ENCODE measurements around the gene CCDC134.

Gene CCDC134

DNA sequence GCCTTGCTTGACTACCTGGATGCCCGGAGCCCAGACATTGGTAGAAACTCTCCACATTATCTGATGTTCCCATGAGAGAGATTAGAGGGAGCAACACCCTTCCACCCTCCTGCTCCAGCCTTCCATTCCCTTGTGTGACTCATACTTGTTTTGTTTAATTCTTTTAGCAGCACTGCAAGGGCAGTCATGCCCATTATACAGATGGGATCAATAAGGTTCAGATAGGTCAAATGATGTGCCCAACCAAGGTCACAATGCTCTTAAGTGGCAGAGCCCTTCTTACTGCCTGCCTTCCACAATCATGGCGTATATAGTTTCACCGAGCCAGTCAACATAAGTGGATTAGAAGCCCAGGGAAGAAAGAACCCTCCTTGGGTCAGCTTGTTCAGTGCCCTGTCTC lies 6.6 kb upstream of the CCDC134 start:
- no peak overlapping the region for H3K27ac ChIP-seq
- no peak for TF ChIP-seq ZFX (IDR thresholded peaks at IDR 0.05)
- TF ChIP-seq, protein P1, sequence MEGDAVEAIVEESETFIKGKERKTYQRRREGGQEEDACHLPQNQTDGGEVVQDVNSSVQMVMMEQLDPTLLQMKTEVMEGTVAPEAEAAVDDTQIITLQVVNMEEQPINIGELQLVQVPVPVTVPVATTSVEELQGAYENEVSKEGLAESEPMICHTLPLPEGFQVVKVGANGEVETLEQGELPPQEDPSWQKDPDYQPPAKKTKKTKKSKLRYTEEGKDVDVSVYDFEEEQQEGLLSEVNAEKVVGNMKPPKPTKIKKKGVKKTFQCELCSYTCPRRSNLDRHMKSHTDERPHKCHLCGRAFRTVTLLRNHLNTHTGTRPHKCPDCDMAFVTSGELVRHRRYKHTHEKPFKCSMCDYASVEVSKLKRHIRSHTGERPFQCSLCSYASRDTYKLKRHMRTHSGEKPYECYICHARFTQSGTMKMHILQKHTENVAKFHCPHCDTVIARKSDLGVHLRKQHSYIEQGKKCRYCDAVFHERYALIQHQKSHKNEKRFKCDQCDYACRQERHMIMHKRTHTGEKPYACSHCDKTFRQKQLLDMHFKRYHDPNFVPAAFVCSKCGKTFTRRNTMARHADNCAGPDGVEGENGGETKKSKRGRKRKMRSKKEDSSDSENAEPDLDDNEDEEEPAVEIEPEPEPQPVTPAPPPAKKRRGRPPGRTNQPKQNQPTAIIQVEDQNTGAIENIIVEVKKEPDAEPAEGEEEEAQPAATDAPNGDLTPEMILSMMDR (conservative IDR thresholded peaks at IDR 0.05), result no peak

DNA sequence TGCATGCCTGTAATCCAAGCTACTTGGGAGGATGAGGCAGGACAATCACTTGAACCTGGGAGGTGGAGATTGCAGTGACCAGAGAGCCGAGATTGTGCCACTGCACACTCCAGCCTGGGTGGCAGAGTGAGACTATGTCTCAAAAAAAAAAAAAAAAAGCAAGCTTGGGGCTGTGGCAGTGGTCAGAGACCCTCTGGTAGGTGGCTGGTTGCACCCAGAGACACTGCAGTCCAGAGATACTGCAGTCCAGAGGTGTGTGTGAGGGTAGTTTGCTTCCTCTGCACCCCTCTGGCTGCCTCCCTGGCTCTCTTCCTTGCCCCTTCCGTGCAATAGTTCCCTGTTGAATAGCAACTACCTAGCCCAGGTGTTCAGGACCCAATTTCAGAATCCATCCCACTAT lies 1.7 kb upstream of the CCDC134 start:
- TF ChIP-seq ZFX (IDR thresholded peaks at IDR 0.05), result no peak
- TF ChIP-seq, protein P1 (conservative IDR thresholded peaks at IDR 0.05), result no peak
- H3K27ac ChIP-seq, result no peak overlapping the region; the same call in 1 of the 2 replicates

DNA sequence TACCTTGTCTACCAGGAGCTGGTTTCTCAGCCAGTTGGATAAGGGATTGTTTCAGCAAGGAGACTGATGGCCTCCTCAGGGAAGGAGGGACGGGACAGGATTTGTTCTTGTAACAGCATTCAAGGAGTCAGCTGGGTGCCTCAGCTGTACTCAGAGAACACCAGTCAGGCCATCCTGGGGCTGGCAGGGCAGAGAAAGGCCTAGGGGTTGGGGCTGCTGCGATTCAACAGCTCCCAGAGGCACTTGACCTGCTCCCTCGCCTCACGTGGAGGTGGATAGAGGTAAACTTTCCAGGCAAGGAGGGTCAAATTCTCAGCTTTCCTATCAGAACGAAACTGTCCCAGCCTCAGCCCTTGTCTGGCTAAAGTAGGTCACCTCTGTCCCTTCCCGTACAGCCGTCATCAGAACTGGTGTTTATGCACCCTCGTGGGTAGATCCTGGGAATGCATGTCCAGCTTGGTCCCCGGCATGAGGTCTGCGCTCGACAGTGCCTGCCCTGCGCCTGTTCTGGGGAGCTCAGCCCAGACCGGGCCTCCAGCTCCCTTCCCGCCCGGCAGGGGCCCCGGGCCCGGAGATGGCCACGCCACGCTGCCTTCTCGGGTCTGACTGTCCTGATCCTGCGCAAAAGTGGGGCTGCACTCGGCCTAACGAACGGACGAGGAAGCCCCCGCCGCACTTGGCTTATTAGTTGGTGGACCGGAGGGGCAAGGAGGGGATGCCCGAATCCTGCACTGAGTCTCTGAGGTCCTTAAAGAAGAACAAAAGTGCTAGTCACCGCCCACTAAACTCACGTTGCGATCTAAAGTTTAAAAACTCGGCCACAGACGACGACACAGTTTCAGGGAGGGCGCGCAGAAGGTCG lies 762 bp upstream of the CCDC134 start:
- TF ChIP-seq, protein P1 (conservative IDR thresholded peaks at IDR 0.05), result no peak
- no peak for TF ChIP-seq ZFX (IDR thresholded peaks at IDR 0.05)
- H3K27ac ChIP-seq, result peak overlapping the region; percentile 90

DNA sequence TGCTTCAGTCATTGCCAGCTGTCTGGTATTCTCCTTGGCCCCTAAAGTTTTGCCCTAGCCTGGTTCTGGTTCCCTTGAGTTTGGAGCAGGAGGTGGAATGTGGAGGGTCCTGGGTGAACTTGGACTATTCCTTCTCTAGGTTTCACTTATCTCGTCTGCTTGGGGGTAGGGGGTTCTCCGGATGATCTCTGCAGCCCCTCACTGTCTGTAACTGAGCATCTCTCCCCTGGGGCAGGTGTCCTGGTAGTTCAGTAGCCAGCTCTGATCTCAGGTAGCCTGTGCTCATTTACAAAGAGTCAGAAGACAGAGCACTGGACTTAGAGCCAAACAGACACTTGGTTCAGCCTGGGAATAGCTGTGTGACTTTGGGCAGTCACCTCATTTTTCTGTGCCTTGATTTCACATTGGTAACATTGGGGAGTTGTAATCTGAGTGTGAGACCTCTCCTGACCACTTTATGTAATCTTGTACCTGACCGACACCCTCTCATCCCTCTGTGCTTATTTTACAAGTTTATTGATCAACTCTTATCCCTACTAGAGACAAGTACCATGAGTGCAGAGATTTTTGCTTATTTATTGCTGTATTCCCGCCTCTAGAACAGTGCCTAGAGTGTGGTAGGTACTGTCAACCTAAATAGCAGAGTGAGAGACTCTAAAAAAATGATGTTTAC lies 804 bp downstream of the CCDC134 start:
- peak overlapping the region; percentile 90 for H3K27ac ChIP-seq
- TF ChIP-seq ZFX (IDR thresholded peaks at IDR 0.05), result no peak
- TF ChIP-seq, protein P1 (conservative IDR thresholded peaks at IDR 0.05), result no peak

DNA sequence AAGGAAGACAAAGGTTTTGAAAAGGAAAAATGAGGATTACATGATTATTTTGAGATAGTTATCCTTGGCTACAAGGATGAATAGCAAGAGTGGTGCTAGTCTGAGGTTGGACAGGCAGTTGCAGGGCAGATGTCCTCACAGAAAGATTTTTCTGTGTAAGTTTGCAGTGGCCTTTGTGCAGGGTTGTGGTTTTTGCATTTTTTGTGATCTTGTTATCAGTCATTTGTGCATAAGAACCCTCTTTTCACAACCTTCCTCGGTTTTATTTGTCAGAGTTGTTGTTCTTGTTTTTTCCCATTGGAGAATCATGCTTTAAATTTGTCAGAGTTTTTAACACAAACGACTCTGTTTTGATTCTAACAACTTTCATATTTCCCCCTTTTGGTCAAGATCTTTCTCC lies 1.4 kb downstream of the CCDC134 start:
- H3K27ac ChIP-seq, result no peak overlapping the region
- TF ChIP-seq ZFX (IDR thresholded peaks at IDR 0.05), result no peak
- TF ChIP-seq, protein P1 (conservative IDR thresholded peaks at IDR 0.05), result no peak

DNA sequence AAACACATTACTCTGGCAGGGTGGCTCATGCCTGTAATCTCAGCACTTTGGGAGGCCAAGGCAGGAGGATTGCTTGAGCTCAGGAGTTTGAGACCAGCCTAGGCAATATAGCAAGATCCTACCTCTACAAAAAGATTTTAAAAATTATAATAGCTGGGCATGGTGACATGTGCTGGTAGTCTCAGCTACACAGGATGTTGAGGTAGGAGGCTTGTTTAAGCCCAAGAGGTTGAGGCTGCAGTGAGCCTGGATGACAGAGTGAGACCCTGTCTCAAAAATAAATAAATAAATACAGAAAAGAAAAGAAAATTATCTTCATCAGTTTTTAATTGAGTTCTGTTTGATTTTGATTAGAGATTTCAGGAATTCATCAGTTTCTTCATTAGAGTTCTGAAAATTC lies 5.2 kb downstream of the CCDC134 start:
- no peak for TF ChIP-seq ZFX (IDR thresholded peaks at IDR 0.05)
- TF ChIP-seq, protein P1 (conservative IDR thresholded peaks at IDR 0.05), result no peak
- no peak overlapping the region for H3K27ac ChIP-seq

DNA sequence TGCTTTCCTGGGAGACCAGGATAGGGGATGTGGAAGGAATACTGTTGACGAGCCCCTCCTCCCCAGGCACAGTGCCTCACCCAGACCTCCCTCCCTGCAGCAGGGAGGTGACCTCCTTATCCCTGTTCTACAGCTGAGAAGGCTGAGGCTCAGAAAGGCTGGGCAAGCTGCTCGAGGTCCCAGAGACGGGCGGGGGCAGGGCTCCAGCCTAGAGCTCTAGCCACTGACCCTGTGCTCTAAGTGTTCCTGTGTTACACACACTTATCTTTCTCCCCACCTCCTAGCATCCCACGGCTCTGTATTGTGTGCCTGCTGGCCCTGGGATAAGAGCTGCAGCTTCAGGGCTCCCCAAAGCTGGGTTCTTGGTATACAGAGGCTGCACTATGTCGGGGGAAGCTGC lies 7.9 kb downstream of the CCDC134 start:
- TF ChIP-seq ZFX (IDR thresholded peaks at IDR 0.05), result no peak
- TF ChIP-seq, protein P1 (conservative IDR thresholded peaks at IDR 0.05), result no peak
- H3K27ac ChIP-seq, result no peak overlapping the region
